Kidney epithelial cell (primary cell): Measurements from ENCODE around the gene HES6. TPM values are rescaled to one million over a fixed set of nuclear protein-coding genes. Genes with fewer than 3 reads are reported as not detected.

Experiments
- DNase-seq: peaks from one replicate; pipeline ENCODE4 v3.0.0-alpha.2; 2010; ENCODE audit warnings: low read depth
- H3K27me3 ChIP-seq: 2 replicates; pipeline ENCODE4 v1.6.0; 2011; ENCODE audit warnings: low read length; ENCODE audit not compliant: control insufficient read depth, insufficient read depth
- H3K36me3 ChIP-seq: 2 replicates; pipeline ENCODE4 v1.5.1; 2011; ENCODE audit warnings: low read length; ENCODE audit not compliant: control insufficient read depth, insufficient read depth
- H3K4me3 ChIP-seq: 2 replicates; pipeline ENCODE4 v1.5.1; 2011; ENCODE audit warnings: low read depth, mild to moderate bottlenecking, control low read depth, low read length
- CTCF ChIP-seq: IDR thresholded peaks from 2 replicates; pipeline ENCODE4 v1.5.1; 2011; ENCODE audit warnings: mild to moderate bottlenecking, moderate library complexity, low read length, control low read depth, inconsistent platforms; ENCODE audit not compliant: insufficient read depth, poor library complexity, severe bottlenecking
- total RNA-seq: library from RNA; depleted of rRNA; stranded (reverse); fragments of >200 nt; gene quantifications from 2 replicates; pipeline ENCODE4 v1.2.3, GENCODE V29; 2015

Gene HES6
- total RNA-seq, 1 donor from 2014 or later: 50.1 TPM

GRCh38 chr2:238247841-238248453 is 8.1 kb upstream of the HES6 start:
- no peak for DNase-seq
- no peak overlapping the region for H3K4me3 ChIP-seq
- H3K36me3 ChIP-seq: no peaks in the 10 kb centered on the region
- no peak for TF ChIP-seq CTCF
- H3K27me3 ChIP-seq: no peaks in the 10 kb centered on the region

DNA sequence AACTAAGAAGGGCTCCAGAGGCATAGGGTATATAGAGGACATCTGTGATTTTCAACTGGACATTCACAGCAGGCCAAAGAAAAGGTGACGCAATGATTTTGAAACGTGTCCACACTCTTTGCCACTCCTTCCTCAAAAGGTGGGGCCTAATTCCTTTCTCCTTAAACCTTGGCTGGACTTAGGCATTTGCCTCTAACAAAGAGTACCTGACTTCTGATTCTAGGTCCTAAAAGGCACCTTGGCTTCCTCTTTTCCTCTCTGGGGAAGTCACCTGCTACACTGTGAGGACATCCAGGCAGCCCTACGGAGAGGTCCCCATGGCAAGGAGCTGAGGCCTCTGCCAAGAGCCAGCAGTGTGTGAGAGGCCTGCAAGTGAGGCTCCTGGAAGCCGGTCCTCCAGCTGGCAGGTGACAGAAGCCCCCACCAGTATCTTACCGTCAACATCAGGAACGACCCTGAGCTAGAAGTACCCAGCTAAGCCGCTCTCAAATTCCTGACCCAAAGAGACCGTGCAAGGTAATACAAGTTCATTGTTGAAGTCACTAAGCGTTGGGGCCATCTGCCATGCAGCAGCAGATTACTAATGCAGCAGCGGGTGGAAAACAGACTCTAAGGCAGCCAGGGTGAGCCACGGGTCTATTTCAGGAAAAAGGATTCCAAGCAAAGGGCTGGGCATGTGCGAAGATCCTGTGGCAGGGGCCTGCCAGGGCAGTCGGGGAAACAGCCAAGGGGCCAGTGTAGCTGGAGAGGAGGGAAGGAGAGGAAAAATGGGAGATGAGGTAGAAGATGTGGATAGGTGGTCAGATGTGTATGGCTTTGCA is 7.4 kb upstream of the HES6 start:
- Histone ChIP-seq H3K36me3 (no peaks in the 10 kb centered on the region), H3K27me3 (no peaks in the 10 kb centered on the region), H3K4me3 (no peak overlapping the region)
- TF ChIP-seq CTCF: no peak
- no peak for DNase-seq

DNA sequence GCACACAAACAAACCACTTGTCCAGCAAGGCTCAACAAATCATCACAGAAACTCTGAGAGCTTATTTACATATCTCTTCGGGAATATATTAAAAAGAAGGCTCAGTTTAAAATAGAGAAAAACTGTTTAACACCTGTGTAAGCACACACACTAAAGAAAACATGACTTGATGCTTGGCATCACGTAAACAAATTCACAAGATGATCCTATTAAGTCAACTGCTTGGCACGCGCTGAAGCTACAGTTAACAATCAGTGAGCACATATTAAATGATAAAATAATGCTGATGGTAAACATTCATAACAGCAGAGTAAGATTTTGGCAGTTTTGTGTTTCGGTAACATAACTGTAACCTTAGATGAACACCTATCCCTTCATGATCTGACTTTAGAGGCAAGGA is 4.3 kb upstream of the HES6 start:
- no peak for DNase-seq
- TF ChIP-seq CTCF: no peak
- Histone ChIP-seq H3K4me3 (no peak overlapping the region), H3K27me3 (peaks cover 7% of the 10 kb centered on the region), H3K36me3 (no peaks in the 10 kb centered on the region)

DNA sequence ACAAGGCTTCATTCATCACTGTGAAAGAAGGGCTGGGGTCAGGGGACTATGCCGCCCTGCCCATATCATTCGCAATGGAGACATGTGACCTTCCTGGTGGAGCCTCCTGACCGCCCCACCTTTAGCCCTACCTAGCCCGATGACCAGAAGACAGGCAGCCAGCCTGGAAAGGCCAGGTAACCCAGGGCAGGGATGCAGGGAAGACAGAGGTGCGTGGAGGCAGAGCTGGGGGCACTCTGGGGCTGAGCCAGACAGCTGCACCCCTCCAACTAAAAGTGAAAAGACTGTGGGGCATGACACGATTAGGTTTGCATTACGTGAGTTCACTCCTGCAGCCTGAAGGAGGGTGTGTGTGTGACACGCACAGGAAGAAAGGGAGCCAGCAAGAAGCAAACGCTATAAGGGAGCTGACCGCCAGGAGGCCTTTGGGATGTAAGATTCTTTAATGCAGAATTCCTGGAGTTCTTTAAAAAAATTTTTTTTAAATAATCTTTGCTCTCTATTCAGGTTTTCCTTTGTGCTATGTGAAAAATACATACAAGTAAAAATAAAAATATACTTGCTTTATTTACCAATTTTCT is 3.7 kb upstream of the HES6 start:
- no peak for DNase-seq
- Histone ChIP-seq H3K4me3 (no peak overlapping the region), H3K36me3 (no peaks in the 10 kb centered on the region), H3K27me3 (peaks cover 10% of the 10 kb centered on the region)
- no peak for TF ChIP-seq CTCF

DNA sequence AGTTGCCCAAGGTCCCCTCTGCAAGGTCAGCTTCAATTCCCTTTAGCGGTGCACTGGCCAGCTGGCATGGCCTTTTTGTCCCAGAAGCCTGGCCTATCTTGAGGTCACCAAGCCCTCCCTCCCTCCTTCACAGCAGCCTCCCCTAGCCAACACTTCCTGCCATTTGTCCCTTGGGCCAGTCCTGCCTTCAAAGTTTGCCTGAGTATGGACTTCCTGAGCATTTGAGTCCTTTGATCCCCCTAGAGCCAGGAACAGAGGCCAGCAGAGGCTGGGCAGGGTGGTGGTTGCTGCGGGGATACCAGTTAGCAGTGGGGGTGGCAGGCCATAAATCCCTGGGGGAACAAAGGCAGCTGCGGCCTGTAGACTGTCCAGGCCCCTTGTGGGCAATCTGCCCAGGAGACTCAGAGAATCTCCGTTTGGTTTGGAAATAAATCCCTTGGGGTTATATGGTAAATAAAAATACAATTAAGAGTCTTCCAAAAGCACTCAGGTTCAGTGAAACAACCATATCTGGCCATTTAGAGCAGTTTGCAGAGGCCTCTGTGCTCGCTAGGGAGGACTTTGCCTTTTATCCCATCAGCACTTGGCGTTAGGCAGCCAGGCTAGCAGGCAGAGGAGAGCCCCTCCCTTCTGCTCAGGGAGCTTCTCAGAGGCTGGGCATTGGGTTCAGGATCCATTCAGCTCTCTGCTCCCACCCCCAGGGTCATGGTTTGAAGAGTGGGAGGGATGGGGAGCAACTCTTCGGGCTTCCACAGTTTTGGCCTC is 3.1 kb upstream of the HES6 start:
- no peak for TF ChIP-seq CTCF
- Histone ChIP-seq H3K36me3 (no peaks in the 10 kb centered on the region), H3K27me3 (peaks cover 10% of the 10 kb centered on the region), H3K4me3 (no peak overlapping the region)
- DNase-seq: no peak
